SH-SY5Y (cell line): Measurements from ENCODE around the gene MID1.

Experiments
- GATA2 ChIP-seq: IDR thresholded peaks from 2 replicates; pipeline ENCODE4 v1.6.1; 2011; ENCODE audit warnings: mild to moderate bottlenecking, low read depth, low read length
- GATA3 ChIP-seq: IDR thresholded peaks from 2 replicates; pipeline ENCODE4 v1.6.1; 2011; ENCODE audit warnings: low read depth, mild to moderate bottlenecking, low read length, moderate library complexity

- TF ChIP-seq GATA2, result no peak
- TF ChIP-seq GATA3, result no peak
Observed at GRCh38 chrX:10619425-10620046, 849 bp downstream of the MID1 start.
